Measurements from ENCODE around the gene PRUNE2. TPM values are rescaled to one million over a fixed set of nuclear protein-coding genes. Genes with fewer than 3 reads are reported as not detected.

PRUNE2 gene
- total RNA-seq, 2 donors from 2014 or later: 0.45 to 0.57 TPM

DNA sequence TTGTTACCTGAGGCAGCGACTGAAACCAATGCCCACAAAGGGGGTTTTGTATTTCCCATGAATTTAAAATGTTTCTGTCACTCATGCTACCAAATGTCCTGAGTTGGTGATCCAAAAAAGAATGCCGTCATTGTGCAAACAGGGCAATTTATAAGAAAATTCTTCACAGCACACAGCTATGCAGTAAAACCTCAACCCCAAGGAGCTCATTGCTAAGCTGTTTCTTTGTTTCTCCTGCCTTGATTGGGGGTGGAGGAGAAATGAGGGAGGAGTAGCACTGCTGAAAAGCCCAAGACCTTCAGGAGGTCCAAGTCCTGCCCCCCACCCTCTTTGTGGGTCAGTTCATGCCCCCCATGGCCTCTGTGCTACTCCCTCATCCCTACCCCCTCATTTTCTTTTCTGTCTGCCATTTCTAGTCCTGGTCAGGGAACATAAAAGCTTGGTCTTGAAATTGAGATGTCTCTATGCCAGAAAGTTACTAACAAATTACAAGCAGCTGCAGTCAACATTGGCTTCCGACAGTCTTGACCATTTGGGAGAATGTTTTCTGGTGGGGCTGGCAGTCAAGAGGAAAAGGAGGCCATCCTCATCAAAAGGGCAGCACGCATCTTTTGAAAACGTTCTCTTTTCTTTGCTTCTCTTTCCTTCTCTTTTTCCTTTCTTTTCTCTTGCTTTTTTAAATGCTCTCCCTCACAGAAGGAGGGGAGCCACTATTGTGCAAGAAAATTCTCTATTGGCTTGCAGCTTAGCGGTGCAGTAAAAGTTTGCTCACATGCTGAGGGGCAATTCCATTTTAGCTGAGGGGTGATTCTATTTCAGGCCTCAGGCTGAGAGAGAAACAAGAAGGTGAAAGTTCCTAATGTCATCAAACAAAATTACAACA, 313.6 kb downstream of the PRUNE2 start:
- Mint-ChIP-seq H3K4me3 (peak overlapping the region; percentile 12), H3K27me3 (no peaks in the 10 kb centered on the region), H3K4me1 (ENCODE audit: low read depth in 2 of 2) (peaks cover 30% of the 10 kb centered on the region in 2 donors), H3K9me3 (no peaks in the 10 kb centered on the region), H3K36me3 (no peaks in the 10 kb centered on the region), H3K27ac (peak overlapping the region in 1 of 2 donors; percentile 44)
- ATAC-seq (no peak), DNase-seq (ENCODE audit: low spot score) (no peak)

DNA sequence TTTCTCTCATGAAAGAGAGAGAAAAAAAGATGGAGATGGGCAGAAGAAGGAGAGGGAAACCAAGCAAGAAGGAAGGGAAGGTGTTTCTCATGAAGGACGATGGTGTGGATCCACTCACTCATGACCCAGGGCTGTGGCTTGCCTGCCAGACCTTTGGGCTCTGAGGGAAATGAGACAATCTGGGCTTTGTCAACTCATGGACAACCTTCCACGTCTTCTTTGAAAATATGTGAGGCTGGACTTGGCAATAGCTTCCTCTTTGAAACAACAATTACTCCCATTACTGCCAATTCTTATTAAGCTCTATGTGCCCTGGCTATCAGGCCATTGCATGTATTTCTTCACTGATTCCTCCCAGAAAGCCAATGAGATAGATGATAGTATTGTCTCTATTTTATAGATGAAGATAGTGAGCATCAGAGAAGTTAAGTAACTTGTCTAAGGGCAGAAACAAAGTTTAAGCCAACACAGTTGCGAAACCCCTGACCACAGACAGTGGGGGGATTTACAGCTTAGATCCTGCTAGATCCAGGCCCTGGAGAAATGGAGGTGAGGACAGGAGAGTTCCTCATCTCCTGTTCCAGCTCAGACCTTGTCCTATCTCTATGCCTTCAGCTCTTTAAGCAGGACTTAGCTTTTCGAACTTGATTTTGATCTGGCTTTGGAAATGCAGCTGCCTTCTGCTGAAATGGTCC, 314.5 kb downstream of the PRUNE2 start:
- Mint-ChIP-seq H3K27ac (no peak overlapping the region), H3K4me3 (no peak overlapping the region), H3K27me3 (no peaks in the 10 kb centered on the region), H3K4me1 (ENCODE audit: low read depth in 2 of 2) (peaks cover 35 to 37% of the 10 kb centered on the region in 2 donors), H3K36me3 (no peaks in the 10 kb centered on the region), H3K9me3 (no peaks in the 10 kb centered on the region)
- ATAC-seq (peak in 1 of 2 donors; percentile 17), DNase-seq (ENCODE audit: low spot score) (no peak)

DNA sequence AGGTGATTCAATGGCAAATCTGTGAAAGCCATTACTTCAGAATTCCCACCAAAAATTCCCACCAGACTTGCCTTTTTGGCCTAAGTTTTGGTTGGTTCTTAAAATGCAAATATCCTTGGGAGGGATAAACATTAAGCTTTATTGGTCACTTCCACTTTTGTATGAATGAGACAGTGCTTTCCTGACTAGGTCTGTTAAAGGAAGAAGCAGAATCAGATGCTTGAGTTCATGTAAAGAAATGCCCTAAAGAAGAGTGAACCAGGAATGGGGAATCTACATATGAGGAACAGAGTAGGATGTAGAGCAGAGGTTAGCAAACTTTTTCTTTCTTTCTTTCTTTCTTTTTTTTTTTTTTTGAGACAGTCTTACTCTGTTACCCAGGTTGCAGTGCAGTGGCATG, 317.6 kb downstream of the PRUNE2 start:
- H3K27me3 Mint-ChIP-seq: no peaks in the 10 kb centered on the region
- no peaks in the 10 kb centered on the region for H3K36me3 Mint-ChIP-seq
- DNase-seq (ENCODE audit: low spot score): no peak
- no peak for ATAC-seq
- H3K4me3 Mint-ChIP-seq: no peak overlapping the region
- H3K9me3 Mint-ChIP-seq: no peaks in the 10 kb centered on the region
- H3K4me1 Mint-ChIP-seq (ENCODE audit: low read depth in 2 of 2): peaks cover 28 to 30% of the 10 kb centered on the region in 2 donors
- no peak overlapping the region for H3K27ac Mint-ChIP-seq

DNA sequence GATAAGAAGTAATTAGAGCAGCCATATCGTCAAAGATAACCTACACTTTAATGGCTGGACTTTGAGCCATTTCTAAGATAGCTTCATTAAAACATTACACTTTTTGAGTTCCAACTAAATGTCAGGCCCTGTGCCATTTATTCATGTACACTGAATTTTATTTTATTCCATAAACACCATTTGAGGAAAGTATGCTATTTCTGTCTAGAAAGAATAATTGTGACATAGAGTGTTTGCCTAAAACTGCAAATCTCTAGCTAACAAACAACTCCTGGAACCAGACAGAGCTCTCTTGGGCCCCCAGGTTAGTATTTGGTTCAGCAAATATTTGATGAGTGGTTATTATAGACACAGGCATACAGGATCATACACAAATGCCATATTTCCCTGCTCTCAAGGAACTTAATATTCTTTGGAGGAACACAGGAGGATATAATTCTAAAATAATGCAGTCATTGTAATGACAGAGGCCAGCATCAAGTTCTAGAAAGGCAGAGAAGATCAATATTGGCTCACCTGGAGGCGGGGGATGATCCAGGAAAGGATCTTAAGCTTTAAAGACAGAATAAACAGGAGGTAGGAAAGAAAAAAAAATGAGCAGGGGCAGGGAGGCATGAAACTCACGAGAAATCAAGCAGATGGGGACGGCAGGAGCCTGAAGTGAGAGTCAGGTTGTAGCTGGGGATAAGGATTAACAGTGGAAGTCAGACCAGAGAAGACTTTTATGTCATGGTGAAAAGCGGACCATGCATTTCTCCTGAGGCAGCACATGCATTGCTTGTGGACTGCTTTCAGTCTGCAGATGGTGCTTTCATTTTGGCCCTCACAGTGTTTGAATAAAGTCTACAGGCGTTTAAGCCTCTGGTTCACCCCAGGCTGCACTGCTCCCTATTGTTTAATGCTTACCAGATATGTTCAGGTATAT, 319.3 kb downstream of the PRUNE2 start:
- no peak overlapping the region for H3K4me3 Mint-ChIP-seq

DNA sequence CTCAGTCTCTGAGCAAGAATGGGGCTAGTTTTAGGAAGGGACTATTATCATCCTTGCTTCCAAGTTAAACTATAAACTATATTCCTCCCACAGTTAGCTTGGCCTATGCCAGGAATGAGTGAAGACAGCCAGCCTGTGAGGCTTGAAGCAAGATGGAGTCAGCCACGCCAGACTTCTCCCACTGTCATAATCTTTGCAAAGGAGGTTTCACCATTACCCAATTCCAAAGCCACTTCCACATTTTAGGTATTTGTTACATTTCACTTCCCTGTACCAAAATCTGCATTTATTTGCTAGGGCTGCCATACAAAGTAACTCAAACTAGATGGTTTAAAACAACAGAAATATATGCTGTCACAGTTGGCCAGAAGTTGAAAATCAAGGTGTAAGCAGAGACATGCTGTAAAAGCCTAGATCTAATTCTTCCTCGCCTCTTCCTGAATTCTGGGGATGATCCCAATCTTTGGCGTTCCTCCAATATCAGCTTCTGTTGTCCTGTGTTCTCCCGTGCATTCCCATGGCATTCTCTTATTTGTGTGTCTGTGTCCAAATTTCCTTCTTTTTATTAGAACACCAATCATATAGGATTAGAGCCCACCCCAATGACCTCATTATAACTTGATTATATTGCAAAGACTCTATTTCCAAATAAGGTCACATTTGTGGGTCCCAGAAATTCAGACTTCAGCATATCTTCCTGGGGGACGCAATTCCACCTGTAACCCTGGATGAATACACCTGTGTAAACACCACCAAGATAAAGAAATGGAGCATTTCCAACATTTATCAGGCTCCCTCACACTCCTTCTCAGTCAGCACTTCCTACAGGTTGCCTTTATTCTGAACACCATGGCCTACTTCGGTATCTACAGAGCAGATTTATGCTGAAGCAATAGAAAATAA, 320.2 kb downstream of the PRUNE2 start:
- Mint-ChIP-seq H3K27ac (no peak overlapping the region), H3K9me3 (no peaks in the 10 kb centered on the region), H3K4me1 (ENCODE audit: low read depth in 2 of 2) (peaks cover 11 to 15% of the 10 kb centered on the region in 2 donors), H3K4me3 (no peak overlapping the region), H3K27me3 (no peaks in the 10 kb centered on the region), H3K36me3 (no peaks in the 10 kb centered on the region)
- no peak for DNase-seq (ENCODE audit: low spot score)
- no peak for ATAC-seq

More for the DNA sequence above, 319.3 kb downstream of the PRUNE2 start:
- Mint-ChIP-seq H3K36me3 (no peaks in the 10 kb centered on the region), H3K4me1 (ENCODE audit: low read depth in 2 of 2) (peaks cover 20% of the 10 kb centered on the region in 2 donors), H3K9me3 (no peaks in the 10 kb centered on the region), H3K27ac (peak overlapping the region in 1 of 2 donors; percentile 14), H3K27me3 (no peaks in the 10 kb centered on the region)
- ATAC-seq (no peak), DNase-seq (ENCODE audit: low spot score) (no peak)

DNA sequence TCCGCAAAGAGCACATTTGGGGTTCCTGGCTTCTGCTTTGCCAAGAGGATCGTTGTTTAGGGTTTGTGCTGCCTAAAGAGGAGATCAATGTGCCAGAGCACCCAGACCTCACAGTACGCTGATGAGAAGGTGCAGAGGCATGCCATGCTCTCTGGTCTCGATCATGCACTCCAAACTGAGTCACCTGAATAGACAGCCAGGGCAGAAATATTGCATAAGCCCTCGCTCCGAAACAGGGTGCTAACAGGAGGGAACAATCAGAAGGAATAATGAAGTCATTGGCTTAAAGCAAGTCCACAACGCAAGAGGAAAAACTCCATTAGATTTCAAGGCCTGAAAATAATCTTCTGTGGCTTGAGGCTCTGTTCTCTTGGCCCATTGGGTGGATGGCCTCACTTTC, 322.7 kb downstream of the PRUNE2 start:
- Mint-ChIP-seq H3K36me3 (no peaks in the 10 kb centered on the region), H3K27me3 (no peaks in the 10 kb centered on the region), H3K4me3 (no peak overlapping the region), H3K4me1 (ENCODE audit: low read depth in 2 of 2) (peaks cover 19 to 25% of the 10 kb centered on the region in 2 donors), H3K27ac (no peak overlapping the region), H3K9me3 (no peaks in the 10 kb centered on the region)
- DNase-seq (ENCODE audit: low spot score) (no peak), ATAC-seq (no peak)

DNA sequence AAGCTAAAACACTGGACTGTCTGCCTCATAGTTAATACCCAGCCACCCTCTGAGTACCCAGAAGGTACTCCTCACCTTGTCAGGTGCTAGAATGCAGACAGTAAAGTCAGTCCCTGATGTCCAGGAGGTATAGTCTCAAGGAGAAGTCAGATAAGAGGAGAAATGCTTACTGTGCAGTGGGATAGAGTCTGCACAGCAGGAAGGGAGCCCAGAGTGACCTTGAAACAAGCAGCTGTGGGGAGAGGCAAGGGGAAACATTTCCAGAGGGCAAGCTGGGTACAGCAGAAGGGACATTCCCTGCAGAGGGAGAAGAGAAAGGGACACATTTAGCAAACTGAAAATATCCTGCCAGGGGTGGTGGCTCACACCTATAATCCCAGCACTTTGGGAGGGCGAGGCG, 324.2 kb downstream of the PRUNE2 start:
- Mint-ChIP-seq H3K9me3 (no peaks in the 10 kb centered on the region), H3K27me3 (no peaks in the 10 kb centered on the region), H3K4me1 (ENCODE audit: low read depth in 2 of 2) (peaks cover 23 to 29% of the 10 kb centered on the region in 2 donors), H3K36me3 (no peaks in the 10 kb centered on the region), H3K27ac (peak overlapping the region in 1 of 2 donors; percentile 44), H3K4me3 (no peak overlapping the region)
- no peak for ATAC-seq
- no peak for DNase-seq (ENCODE audit: low spot score)

DNA sequence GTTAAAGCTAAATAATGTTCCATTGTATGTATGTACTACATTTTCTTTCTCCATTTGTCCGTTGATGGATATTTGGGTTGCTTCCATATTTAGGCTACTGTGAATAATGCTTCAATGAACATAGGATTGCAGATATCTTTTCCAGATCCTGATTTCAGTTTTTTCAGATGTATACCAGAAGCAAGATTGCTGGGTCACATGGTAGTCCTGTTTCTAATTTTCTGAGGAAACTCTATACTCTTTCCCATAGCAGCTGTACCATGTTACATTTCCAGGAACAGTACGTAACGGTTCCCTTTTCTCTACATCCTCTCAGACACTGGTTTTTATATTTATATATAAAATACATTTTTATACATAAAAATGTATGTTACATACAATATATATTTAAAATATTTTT, 325.1 kb downstream of the PRUNE2 start:
- DNase-seq (ENCODE audit: low spot score) (no peak), ATAC-seq (no peak)
- Mint-ChIP-seq H3K9me3 (no peaks in the 10 kb centered on the region), H3K4me1 (ENCODE audit: low read depth in 2 of 2) (peaks cover 29 to 35% of the 10 kb centered on the region in 2 donors), H3K4me3 (no peak overlapping the region), H3K27ac (peak overlapping the region in 1 of 2 donors; percentile 64), H3K36me3 (no peaks in the 10 kb centered on the region), H3K27me3 (no peaks in the 10 kb centered on the region)

DNA sequence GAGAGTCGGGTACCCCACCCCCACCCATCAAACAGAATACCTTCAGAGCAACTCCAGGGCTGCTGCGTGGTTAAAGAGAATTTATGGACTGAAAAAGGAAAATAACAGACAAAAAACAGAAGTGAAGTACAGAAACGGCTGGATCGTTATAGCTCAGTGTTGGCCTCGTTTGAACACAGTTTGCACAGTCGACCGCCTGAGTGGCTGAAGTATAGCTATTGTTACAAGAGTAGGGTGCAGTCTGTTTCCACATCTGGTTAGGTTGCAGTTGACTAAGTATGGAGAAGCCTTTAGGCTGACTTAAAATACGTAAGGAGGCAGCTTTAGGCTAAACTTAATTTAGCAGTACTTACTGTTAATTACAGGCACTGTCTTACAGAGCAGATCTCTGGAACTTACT, 325.7 kb downstream of the PRUNE2 start:
- Mint-ChIP-seq H3K4me3 (no peak overlapping the region), H3K27me3 (no peaks in the 10 kb centered on the region), H3K4me1 (ENCODE audit: low read depth in 2 of 2) (peaks cover 33 to 38% of the 10 kb centered on the region in 2 donors), H3K27ac (peak overlapping the region in 1 of 2 donors; percentile 64), H3K9me3 (no peaks in the 10 kb centered on the region), H3K36me3 (no peaks in the 10 kb centered on the region)
- ATAC-seq (no peak), DNase-seq (ENCODE audit: low spot score) (no peak)

DNA sequence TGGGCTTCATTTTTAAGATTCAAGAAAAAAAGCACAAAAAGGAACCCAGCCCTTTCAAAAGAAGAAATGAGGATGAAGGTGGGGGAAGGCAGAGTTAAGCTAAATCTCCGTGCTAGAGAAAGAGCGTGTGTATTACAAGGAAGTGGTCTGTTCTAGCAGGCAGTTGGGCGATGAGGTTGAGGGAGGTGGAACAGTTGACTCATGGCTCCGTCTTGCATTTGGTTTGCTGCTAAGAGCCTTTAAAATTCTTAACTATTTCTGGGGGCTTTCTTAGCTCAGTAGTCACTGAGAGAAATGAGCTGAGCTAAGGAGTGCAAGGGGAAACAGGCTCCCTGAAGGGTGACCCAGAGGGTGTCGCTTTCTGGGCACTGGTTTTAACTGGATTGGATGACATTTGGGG, 329.6 kb downstream of the PRUNE2 start:
- Mint-ChIP-seq H3K4me3 (peak overlapping the region; percentile 78), H3K27ac (peak overlapping the region; percentile 91 to 96), H3K4me1 (ENCODE audit: low read depth in 2 of 2) (peaks cover 46 to 61% of the 10 kb centered on the region in 2 donors), H3K9me3 (no peaks in the 10 kb centered on the region), H3K27me3 (no peaks in the 10 kb centered on the region), H3K36me3 (no peaks in the 10 kb centered on the region)
- ATAC-seq (peak; percentile 90 to 92), DNase-seq (ENCODE audit: low spot score) (peak; percentile 90)

DNA sequence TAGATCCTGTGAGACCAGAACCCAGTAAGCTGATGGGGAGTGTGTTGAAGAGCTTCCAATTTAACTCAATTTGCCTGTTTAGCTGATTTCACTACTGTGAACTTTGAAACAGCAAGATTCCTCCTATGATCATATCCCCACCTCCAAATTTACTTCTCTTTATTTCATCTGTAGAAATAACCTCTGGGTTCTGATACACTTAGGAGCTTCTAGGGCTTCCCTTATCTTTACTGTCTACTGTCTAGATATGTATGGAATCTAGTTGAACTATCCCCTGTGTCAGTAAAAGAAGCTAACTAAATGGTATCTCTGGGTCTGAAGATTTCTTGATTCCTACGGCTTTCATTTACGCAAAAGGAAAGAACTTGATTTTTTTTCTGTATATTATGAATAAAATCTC, 330.2 kb downstream of the PRUNE2 start:
- DNase-seq (ENCODE audit: low spot score) (no peak), ATAC-seq (no peak)
- Mint-ChIP-seq H3K27me3 (no peaks in the 10 kb centered on the region), H3K4me1 (ENCODE audit: low read depth in 2 of 2) (peaks cover 52 to 67% of the 10 kb centered on the region in 2 donors), H3K9me3 (no peaks in the 10 kb centered on the region), H3K4me3 (peak overlapping the region; percentile 78), H3K27ac (peak overlapping the region; percentile 91 to 96), H3K36me3 (no peaks in the 10 kb centered on the region)

DNA sequence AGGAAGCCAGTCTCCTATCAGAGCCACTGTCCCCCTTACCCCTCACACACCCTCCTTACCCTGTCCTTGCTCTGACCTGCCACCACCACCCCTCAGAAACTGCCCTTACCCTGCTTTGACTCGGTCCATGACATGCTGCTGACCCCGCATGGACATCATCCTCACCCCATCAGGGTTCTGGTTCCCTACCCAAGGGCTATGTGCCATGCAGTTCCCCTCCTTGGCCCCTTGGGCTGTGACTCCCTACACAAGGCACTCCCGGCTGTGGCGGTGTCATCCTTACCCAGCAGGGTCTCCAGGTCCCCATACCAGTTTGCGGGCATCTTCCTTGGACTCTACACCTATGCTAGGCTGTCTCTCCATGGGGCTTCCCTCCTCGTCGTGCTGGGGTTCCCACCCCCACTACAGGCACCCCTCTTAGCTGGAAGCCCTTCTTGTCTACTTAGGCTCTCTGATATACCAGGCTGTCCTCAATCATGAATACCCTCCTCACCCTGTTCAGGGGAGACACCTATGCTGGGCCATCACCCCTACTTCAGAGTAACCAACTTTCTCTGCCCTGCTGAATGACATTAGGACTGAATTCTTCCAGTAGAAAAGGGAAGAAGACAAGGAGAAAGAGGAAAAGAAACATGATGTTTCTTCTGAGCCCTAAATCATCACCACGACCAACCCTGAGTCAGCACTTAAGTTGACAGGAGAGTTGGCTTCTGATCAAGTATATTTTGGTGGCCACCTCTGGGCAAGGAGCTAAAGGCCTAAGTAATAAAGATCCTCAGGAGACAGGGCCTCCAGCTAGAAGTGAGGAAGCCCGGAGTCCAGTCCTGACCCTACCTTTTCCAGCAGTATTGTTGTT, 331.8 kb downstream of the PRUNE2 start:
- no peak for ATAC-seq
- no peak for DNase-seq (ENCODE audit: low spot score)
- H3K4me3 Mint-ChIP-seq: no peak overlapping the region
- H3K9me3 Mint-ChIP-seq: no peaks in the 10 kb centered on the region
- no peaks in the 10 kb centered on the region for H3K36me3 Mint-ChIP-seq
- no peaks in the 10 kb centered on the region for H3K27me3 Mint-ChIP-seq
- peaks cover 61 to 82% of the 10 kb centered on the region in 2 donors for H3K4me1 Mint-ChIP-seq (ENCODE audit: low read depth in 2 of 2)
- peak overlapping the region; percentile 77 to 96 for H3K27ac Mint-ChIP-seq

All from natural killer cell treated with Interleukin-12 subunit alpha and Interleukin-12 subunit beta and Interleukin-15 and Interleukin-18, amount 100 ng/mL, for 72 hours (primary cell).